Activated naive CD8-positive, alpha-beta T cell treated with anti-CD3 and anti-CD28 coated beads, Interleukin-2, amount 50 U/mL, for 24 hours (primary cell): ENCODE data around the gene PBRM1.

Experiments
- ATAC-seq: fragments of 150-1000 bp; cut with Tn5 transposase; one replicate; pipeline ENCODE4 v1.10.0; 2021
- DNase-seq: peaks from one replicate; pipeline ENCODE4 v3.0.0; 2021
- H3K27ac Mint-ChIP-seq: one replicate; pipeline ENCODE4 v1.8.0; 2021; ENCODE audit warnings: mild to moderate bottlenecking, mixed read lengths
- H3K27me3 Mint-ChIP-seq: one replicate; pipeline ENCODE4 v1.8.0; 2021; ENCODE audit warnings: mixed read lengths
- H3K36me3 Mint-ChIP-seq: one replicate; pipeline ENCODE4 v1.8.0; 2021; ENCODE audit warnings: low read depth, mixed read lengths
- H3K4me1 Mint-ChIP-seq: one replicate; pipeline ENCODE4 v1.8.0; 2021; ENCODE audit warnings: mixed read lengths
- H3K4me3 Mint-ChIP-seq: one replicate; pipeline ENCODE4 v1.8.0; 2021; ENCODE audit warnings: mild to moderate bottlenecking, moderate library complexity, mixed read lengths
- H3K9me3 Mint-ChIP-seq: one replicate; pipeline ENCODE4 v1.8.0; 2021; ENCODE audit warnings: mixed read lengths

The PBRM1 gene

GRCh38 chr3:52535411-52536111, 150.2 kb downstream of the PBRM1 start:
- DNase-seq (no peak), ATAC-seq (no peak)
- Mint-ChIP-seq H3K27me3 (no peaks in the 10 kb centered on the region), H3K4me1 (peaks cover 53% of the 10 kb centered on the region), H3K9me3 (no peaks in the 10 kb centered on the region), H3K27ac (peak overlapping the region; percentile 99), H3K36me3 (peaks cover 22% of the 10 kb centered on the region), H3K4me3 (peak overlapping the region; percentile 100)

DNA sequence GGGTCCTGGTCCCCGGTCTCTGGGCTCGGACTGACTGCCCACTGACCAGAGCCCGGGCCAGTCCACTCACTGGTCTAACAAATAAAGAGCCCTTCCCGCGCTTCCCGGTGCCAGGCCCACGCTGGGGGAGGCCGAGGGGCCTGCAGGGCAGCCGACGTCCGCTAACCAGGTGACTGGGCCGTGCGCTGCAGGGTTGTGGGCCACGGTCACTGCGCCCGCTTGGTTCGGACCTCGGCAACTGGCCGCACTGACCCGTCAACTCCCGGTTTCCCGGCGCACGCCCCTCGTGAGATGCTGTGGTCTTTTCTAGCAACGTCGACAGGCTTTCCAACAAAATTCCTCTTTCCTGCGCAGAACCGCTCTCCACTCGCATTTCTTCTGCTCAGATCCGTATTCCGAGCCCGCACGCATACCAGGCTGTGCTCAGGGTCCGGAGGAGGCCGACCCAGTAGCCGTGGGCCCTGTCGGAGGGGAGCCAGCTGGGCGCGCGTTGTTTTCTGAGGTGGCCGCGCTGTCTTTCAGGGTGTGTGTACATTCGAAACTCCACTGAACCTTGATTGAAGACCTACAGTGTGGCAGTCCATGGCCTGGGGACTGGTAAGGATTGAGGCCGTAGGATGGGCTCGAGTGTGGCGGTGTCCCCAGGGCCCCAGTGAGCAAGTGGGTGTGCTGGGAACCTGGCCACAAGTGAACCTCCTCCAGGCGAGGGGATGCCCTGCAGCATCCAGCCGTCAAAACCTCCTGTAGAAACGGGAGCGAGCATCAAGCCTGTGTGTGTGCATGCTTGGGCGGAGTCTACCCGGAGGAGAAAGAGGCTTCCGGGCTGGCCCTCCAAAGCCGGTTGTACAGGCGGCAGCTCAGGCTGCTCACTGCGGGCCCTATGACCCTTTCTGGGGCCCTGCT, 151.2 kb downstream of the PBRM1 start:
- peaks cover 47% of the 10 kb centered on the region for H3K4me1 Mint-ChIP-seq

GRCh38 chr3:52533623-52534280, 152.0 kb downstream of the PBRM1 start, which contains the start of gene NT5DC2:
NT5DC2 (minus strand) TSS chr3:52533857; CDS start chr3:52533737, 120 bp downstream.
- H3K4me1 Mint-ChIP-seq, result peaks cover 39% of the 10 kb centered on the region
- no peaks in the 10 kb centered on the region for H3K9me3 Mint-ChIP-seq
- H3K27ac Mint-ChIP-seq, result peak within 1 kb of the TSS; percentile 73
- no peaks in the 10 kb centered on the region for H3K27me3 Mint-ChIP-seq
- H3K36me3 Mint-ChIP-seq, result peaks cover 13% of the 10 kb centered on the region
- H3K4me3 Mint-ChIP-seq, result peak within 1 kb of the TSS; percentile 83
- DNase-seq (peak; percentile 78), ATAC-seq (peak; percentile 50)

More for the DNA sequence above, 151.2 kb downstream of the PBRM1 start:
- peak overlapping the region; percentile 73 for H3K27ac Mint-ChIP-seq
- peaks cover 20% of the 10 kb centered on the region for H3K36me3 Mint-ChIP-seq
- no peaks in the 10 kb centered on the region for H3K27me3 Mint-ChIP-seq
- ATAC-seq, result no peak
- H3K4me3 Mint-ChIP-seq, result peak overlapping the region; percentile 77
- DNase-seq, result no peak
- no peaks in the 10 kb centered on the region for H3K9me3 Mint-ChIP-seq

GRCh38 chr3:52532838-52533622, 152.7 kb downstream of the PBRM1 start:
- DNase-seq (peak; percentile 35), ATAC-seq (peak; percentile 2)
- Mint-ChIP-seq H3K4me1 (peaks cover 33% of the 10 kb centered on the region), H3K36me3 (peaks cover 8% of the 10 kb centered on the region), H3K9me3 (no peaks in the 10 kb centered on the region), H3K27me3 (no peaks in the 10 kb centered on the region), H3K27ac (peak overlapping the region; percentile 69), H3K4me3 (peak overlapping the region; percentile 83)

DNA sequence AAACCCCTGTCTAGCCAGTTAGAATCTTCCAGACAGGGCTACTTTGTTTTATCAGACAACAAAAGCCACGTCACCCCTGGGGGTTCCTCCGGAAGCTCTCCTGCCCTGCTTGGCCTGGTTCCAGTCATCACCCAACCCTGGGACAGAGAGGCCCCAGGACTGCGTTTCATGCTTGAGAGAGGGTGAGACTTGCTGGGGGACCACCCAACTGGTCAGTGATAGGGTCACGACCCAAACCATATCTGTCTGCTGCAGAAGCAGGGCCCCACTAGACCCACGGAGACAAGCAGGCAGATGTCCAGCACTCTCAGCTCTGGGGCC, 153.2 kb downstream of the PBRM1 start:
- H3K4me1 Mint-ChIP-seq, result peaks cover 28% of the 10 kb centered on the region
- peak overlapping the region; percentile 83 for H3K4me3 Mint-ChIP-seq
- no peaks in the 10 kb centered on the region for H3K27me3 Mint-ChIP-seq
- DNase-seq (peak; percentile 40), ATAC-seq (no peak)
- no peaks in the 10 kb centered on the region for H3K9me3 Mint-ChIP-seq
- peaks cover 3% of the 10 kb centered on the region for H3K36me3 Mint-ChIP-seq
- peak overlapping the region; percentile 69 for H3K27ac Mint-ChIP-seq

DNA sequence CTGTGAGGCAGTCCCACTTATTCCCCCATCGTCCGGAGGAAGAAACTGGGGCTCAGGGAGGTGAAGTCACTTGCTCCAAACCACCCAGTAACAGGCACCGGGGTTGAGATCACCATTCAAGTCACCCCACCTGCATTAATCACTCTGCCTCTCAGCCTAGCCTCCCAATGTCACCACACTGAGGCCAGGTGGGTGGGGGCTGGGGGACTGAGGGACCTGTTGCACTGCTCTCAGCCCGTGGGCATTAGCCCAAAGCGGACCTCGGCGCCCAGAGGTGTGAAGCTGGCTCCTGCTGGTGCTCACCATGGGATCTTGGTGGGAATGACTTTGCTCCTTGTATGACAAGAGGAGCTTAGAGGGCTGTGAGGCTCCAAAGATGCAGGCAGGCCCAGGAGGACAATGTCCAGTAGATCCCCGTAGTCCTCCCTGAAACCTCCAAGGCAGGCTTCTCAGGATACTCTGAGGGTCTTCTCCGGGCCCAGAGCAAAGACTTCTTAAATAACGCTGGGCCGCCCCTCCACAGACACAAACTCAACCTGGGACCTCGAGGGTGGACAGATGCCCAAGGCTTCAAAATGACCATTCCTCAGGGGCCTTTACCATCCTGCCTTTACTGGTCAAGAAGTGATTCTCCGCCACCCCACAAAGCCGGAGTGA, 153.7 kb downstream of the PBRM1 start:
- Mint-ChIP-seq H3K36me3 (no peaks in the 10 kb centered on the region), H3K4me3 (peak overlapping the region; percentile 83), H3K27ac (peak overlapping the region; percentile 69), H3K4me1 (peaks cover 23% of the 10 kb centered on the region), H3K9me3 (no peaks in the 10 kb centered on the region), H3K27me3 (no peaks in the 10 kb centered on the region)
- ATAC-seq (no peak), DNase-seq (no peak)

GRCh38 chr3:52530918-52531826, 154.5 kb downstream of the PBRM1 start:
- no peak overlapping the region for H3K4me3 Mint-ChIP-seq
- ATAC-seq (no peak), DNase-seq (no peak)
- H3K4me1 Mint-ChIP-seq, result peaks cover 21% of the 10 kb centered on the region
- H3K36me3 Mint-ChIP-seq, result no peaks in the 10 kb centered on the region
- H3K27ac Mint-ChIP-seq, result no peak overlapping the region
- H3K27me3 Mint-ChIP-seq, result no peaks in the 10 kb centered on the region
- no peaks in the 10 kb centered on the region for H3K9me3 Mint-ChIP-seq

DNA sequence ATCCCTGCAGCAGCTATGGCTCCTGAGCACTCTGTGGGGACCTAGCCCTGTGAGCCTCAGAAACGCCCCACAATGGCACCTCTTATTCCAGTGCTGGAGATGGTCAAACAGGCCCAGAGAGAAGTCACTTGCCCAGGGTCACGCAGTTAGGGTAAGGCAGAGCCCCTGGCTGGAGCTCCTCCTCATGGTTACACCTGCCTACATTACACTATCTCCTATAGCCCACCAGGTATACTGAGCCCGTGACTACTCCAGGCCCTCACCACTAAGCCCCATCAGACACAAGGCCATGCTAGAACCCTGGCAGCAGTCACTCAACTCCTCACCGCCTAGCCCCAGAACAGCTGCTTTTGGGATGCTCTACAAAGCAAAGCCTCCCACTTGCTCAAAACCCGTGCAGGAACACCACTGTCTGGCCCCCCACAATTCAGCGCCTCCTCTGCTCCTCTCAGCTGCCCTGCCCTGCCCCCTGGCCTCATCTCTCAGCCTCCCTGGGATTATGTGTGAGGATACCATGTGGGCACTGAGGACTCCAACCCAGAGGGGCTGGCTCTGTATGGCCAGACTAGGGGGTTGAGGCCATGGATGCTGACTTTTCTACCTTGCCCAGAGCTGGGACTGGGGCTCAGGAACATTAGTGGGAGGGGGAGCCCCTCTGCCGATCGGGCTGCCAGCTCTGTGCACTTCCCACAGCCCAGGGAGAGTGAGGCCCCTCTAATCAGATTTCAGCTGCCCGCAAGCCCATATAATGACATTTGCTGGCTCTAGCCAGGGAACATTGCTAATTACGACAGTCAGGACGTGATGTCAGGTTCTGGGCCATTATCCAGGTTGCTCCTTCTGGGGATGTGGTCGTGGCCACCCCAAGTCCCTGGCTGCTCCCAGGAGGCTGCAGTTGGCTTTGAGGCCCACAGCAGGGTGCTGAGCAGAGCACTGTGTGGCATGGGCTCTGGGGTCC, 156.1 kb downstream of the PBRM1 start:
- no peak for ATAC-seq
- H3K27ac Mint-ChIP-seq, result no peak overlapping the region

GRCh38 chr3:52528586-52529375, 156.9 kb downstream of the PBRM1 start:
- H3K4me1 Mint-ChIP-seq, result peaks cover 9% of the 10 kb centered on the region
- H3K36me3 Mint-ChIP-seq, result peaks cover 6% of the 10 kb centered on the region
- no peak overlapping the region for H3K4me3 Mint-ChIP-seq
- H3K9me3 Mint-ChIP-seq, result no peaks in the 10 kb centered on the region
- DNase-seq (no peak), ATAC-seq (no peak)
- H3K27ac Mint-ChIP-seq, result no peak overlapping the region
- no peaks in the 10 kb centered on the region for H3K27me3 Mint-ChIP-seq

More for the DNA sequence above, 156.1 kb downstream of the PBRM1 start:
- DNase-seq, result no peak
- Mint-ChIP-seq H3K4me3 (no peak overlapping the region), H3K9me3 (no peaks in the 10 kb centered on the region), H3K27me3 (no peaks in the 10 kb centered on the region), H3K4me1 (peaks cover 12% of the 10 kb centered on the region), H3K36me3 (no peaks in the 10 kb centered on the region)

GRCh38 chr3:52527732-52528585, 157.8 kb downstream of the PBRM1 start:
- Mint-ChIP-seq H3K4me3 (no peak overlapping the region), H3K27me3 (no peaks in the 10 kb centered on the region), H3K36me3 (peaks cover 6% of the 10 kb centered on the region), H3K4me1 (peaks cover 9% of the 10 kb centered on the region), H3K9me3 (no peaks in the 10 kb centered on the region), H3K27ac (no peak overlapping the region)
- no peak for ATAC-seq
- DNase-seq, result no peak
